ENCODE data around the gene CCM2L. TPM values are rescaled to one million over a fixed set of nuclear protein-coding genes. Genes with fewer than 3 reads are reported as not detected.

The CCM2L gene
- total and polyA plus RNA-seq, 2 of the 8 experiments (the other 6 are each of a cell fraction or from before 2014, with no cell fraction given) = 5.5 to 15.8 TPM

DNA sequence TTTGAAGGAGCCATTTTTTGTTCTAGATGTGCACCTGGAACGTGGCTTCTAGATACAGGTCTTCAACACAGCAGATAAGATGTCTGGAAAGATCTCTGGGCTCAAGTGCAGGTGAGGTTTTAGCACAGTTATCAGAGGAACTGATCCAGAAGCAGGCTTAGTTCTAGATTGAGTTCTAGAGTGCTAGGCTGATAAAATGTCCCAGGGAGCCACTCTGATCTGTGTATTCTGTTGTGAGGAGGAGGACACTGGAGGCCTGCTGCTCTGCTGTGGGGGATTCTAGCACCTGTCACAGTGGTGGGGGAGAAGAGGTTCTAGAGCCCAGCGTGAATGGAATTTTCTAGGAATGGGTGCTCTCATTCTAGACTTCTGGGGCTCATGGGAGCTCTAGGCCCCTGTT is 12.0 kb upstream of the CCM2L start:
- Histone ChIP-seq H3K18ac (ENCODE audit: extremely low read depth, low read length) (no peak overlapping the region), H3K23ac (ENCODE audit: insufficient read length) (no peak overlapping the region), H2AFZ (ENCODE audit: low read length) (no peak overlapping the region), H3K27me3 (replicated peaks in 1 of 4; ENCODE audit: control insufficient read depth in 3 of 4, extremely low read depth in 1 of 4, insufficient read depth in 3 of 4, low read length in 3 of 4) (peaks cover 2 to 27% (median 24%) of the 10 kb centered on the region in 4 experiments), H3K4me3 (ENCODE audit: extremely low read depth in 1 of 4, insufficient read depth in 2 of 4, low read depth in 3 of 4, low read length in 4 of 4) (no peak overlapping the region), H3K14ac (ENCODE audit: insufficient read length) (no peak overlapping the region), H3K27ac (ENCODE audit: low read depth, low read length) (no peak overlapping the region), H4K5ac (ENCODE audit: insufficient read length, low read depth, low read length) (no peak overlapping the region), H3K23me2 (ENCODE audit: low read depth, low read length) (peaks cover 5% of the 10 kb centered on the region; the same call in 1 of the 2 replicates), H4K91ac (replicated peaks; ENCODE audit: insufficient read length, low read length) (no peak overlapping the region), H2BK20ac (ENCODE audit: low read length) (no peak overlapping the region), H2BK120ac (replicated peaks; ENCODE audit: low read depth, low read length) (no peak overlapping the region), H3K79me2 (ENCODE audit: control insufficient read depth in 1 of 2, insufficient read depth in 2 of 2, low read length in 2 of 2) (no peaks in the 10 kb centered on the region), H3K9me3 (ENCODE audit: insufficient read depth in 2 of 2, low read depth in 1 of 2, low read length in 1 of 2) (no peaks in the 10 kb centered on the region), H2BK15ac (ENCODE audit: low read length) (no peak overlapping the region), H3K36me3 (ENCODE audit: control insufficient read depth in 2 of 4, insufficient read depth in 4 of 4, low read length in 3 of 4) (no peaks in the 10 kb centered on the region), H3K4me2 (ENCODE audit: insufficient read depth in 1 of 2, low read depth in 2 of 2, low read length in 2 of 2) (no peak overlapping the region), H3K4ac (replicated peaks; ENCODE audit: insufficient read length, low read depth, low read length) (no peak overlapping the region), H3K79me1 (ENCODE audit: low read depth, low read length) (no peaks in the 10 kb centered on the region), H3K4me1 (replicated peaks in 1 of 4; ENCODE audit: control insufficient read depth in 3 of 4, insufficient read depth in 4 of 4, low read length in 3 of 4) (peaks cover 0 to 10% (median 7%) of the 10 kb centered on the region in 4 experiments; a peak in 4 of 7 replicates), H4K20me1 (replicated peaks in 1 of 2; ENCODE audit: control insufficient read depth in 1 of 2, insufficient read depth in 2 of 2, low read length in 2 of 2) (peaks cover 0 to 2% of the 10 kb centered on the region in 2 experiments), H2BK5ac (ENCODE audit: low read depth, low read length) (no peak overlapping the region), H2AK5ac (ENCODE audit: low read depth, low read length) (no peak overlapping the region), H3K9ac (replicated peaks in 1 of 4; ENCODE audit: extremely low read depth in 1 of 4, low read depth in 3 of 4, low read length in 3 of 4) (no peak overlapping the region), H2BK12ac (ENCODE audit: low read depth, low read length) (no peak overlapping the region), H4K8ac (ENCODE audit: extremely low read depth, insufficient read depth, low read length) (no peak overlapping the region), H3K56ac (replicated peaks; ENCODE audit: insufficient read length, low read depth, low read length) (no peak overlapping the region)
- WGBS, 2 experiments (ENCODE audit: extremely low coverage in 1 of 2, insufficient coverage in 1 of 2, insufficient read length in 1 of 2, insufficient replicate concordance in 2 of 2, low coverage in 1 of 2, low lambda C conversion rate in 2 of 2, missing lambda C conversion rate in 1 of 2) = 82% methylated on average over 2 of the region's 2 CpGs; no CpG with 5 or more reads in 1 of the 2 experiments
- DNase-seq (ENCODE audit: low read depth in 1 of 2, low spot score in 2 of 2) = no peak
- no peak for FAIRE-seq
- POLR2A ChIA-PET (ENCODE audit: partially characterized antibody) = no interaction called here
- CTCF ChIA-PET (ENCODE audit: partially characterized antibody) = interaction anchor here (1.1 to 1.3 kb wide), 2 partner anchors 46 to 163 kb away, joined by 3 to 4 read pairs; partner anchors contain the start of gene PDRG1
- TF ChIP-seq SIRT6 (IDR thresholded peaks at IDR 0.05; ENCODE audit: low read length) = no peak
- no peak for TF ChIP-seq BRCA1 (IDR thresholded peaks at IDR 0.05; ENCODE audit: low read depth, low read length)
- TF ChIP-seq, protein P1, sequence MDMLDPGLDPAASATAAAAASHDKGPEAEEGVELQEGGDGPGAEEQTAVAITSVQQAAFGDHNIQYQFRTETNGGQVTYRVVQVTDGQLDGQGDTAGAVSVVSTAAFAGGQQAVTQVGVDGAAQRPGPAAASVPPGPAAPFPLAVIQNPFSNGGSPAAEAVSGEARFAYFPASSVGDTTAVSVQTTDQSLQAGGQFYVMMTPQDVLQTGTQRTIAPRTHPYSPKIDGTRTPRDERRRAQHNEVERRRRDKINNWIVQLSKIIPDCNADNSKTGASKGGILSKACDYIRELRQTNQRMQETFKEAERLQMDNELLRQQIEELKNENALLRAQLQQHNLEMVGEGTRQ (IDR thresholded peaks at IDR 0.05; ENCODE audit: low read length) = no peak
- no peak for TF ChIP-seq CHD2 (IDR thresholded peaks at IDR 0.05; ENCODE audit: low read length)
- no peak for TF ChIP-seq RAD21 (IDR thresholded peaks at IDR 0.05 in 1 of 2, conservative IDR thresholded peaks at IDR 0.05 in 1 of 2; ENCODE audit: low read depth in 2 of 2, low read length in 2 of 2)
- TF ChIP-seq TEAD4 (IDR thresholded peaks at IDR 0.05; ENCODE audit: low read depth, low read length) = no peak
- TF ChIP-seq, protein P2, sequence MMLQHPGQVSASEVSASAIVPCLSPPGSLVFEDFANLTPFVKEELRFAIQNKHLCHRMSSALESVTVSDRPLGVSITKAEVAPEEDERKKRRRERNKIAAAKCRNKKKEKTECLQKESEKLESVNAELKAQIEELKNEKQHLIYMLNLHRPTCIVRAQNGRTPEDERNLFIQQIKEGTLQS (IDR thresholded peaks at IDR 0.05; ENCODE audit: insufficient read depth, low read depth, low read length) = no peak
- TF ChIP-seq CTBP2 (IDR thresholded peaks at IDR 0.05; ENCODE audit: borderline replicate concordance, insufficient read depth, insufficient read length, low read length) = no peak
- no peak for TF ChIP-seq MAFK (IDR thresholded peaks at IDR 0.05; ENCODE audit: low read depth, low read length)
- TF ChIP-seq EGR1 (IDR thresholded peaks at IDR 0.05; ENCODE audit: borderline replicate concordance, low read depth, low read length) = no peak
- no peak for TF ChIP-seq SP2 (IDR thresholded peaks at IDR 0.05; ENCODE audit: low read length)
- TF ChIP-seq POLR2AphosphoS5 (IDR thresholded peaks at IDR 0.05; ENCODE audit: low read depth, low read length) = no peak
- TF ChIP-seq TBP (IDR thresholded peaks at IDR 0.05; ENCODE audit: low read depth, low read length) = no peak
